ENCODE data around the gene BCAR1. TPM values are rescaled to one million over a fixed set of nuclear protein-coding genes. Genes with fewer than 3 reads are reported as not detected.

Gene BCAR1
- total RNA-seq, 6 experiments from 2014 or later: 126 to 148 (median 130) TPM

DNA sequence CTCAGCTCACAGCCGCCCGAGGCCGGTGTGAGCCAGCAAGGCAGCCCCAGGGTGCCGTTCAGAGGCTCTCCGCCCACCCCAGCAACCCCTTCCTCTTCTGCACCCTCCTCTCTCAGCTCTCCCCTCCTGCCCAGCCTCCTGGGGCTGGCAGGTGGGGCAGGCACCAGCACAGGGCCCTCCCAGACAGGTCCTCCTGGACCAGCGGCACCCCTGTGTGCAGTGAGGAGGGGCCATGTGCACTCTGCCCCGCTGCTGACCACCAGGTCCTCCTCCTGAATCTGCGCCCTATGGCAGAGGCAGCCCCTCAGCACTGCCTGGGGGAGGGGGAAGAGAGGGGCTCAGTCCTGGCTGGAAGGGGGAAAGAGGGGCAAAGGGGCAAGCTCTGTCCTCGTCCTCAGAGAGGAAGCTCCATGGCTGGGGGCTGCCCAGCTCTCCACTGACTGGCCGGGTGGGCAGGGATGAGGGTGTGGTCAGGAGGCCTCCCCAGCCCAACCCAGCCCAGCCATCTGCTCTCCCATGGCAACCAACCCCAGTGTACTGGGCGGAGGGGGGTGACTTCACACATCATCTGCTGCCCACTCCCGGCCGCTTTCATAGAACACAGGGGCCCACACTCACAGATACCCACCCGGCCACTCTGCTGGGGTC is 5.4 kb upstream of the BCAR1 start:
- Mint-ChIP-seq H3K9me3 (no peaks in the 10 kb centered on the region), H3K4me1 (ENCODE audit: low read depth) (peaks cover 73% of the 10 kb centered on the region), H3K27ac (peak overlapping the region; percentile 80), H3K36me3 (ENCODE audit: low read depth) (peaks cover 7% of the 10 kb centered on the region), H3K4me3 (no peak overlapping the region), H3K27me3 (ENCODE audit: insufficient read depth) (peaks cover 6% of the 10 kb centered on the region; the same call in 1 of the 2 replicates)
- DNase-seq: no peak
- TF ChIP-seq, protein P1, sequence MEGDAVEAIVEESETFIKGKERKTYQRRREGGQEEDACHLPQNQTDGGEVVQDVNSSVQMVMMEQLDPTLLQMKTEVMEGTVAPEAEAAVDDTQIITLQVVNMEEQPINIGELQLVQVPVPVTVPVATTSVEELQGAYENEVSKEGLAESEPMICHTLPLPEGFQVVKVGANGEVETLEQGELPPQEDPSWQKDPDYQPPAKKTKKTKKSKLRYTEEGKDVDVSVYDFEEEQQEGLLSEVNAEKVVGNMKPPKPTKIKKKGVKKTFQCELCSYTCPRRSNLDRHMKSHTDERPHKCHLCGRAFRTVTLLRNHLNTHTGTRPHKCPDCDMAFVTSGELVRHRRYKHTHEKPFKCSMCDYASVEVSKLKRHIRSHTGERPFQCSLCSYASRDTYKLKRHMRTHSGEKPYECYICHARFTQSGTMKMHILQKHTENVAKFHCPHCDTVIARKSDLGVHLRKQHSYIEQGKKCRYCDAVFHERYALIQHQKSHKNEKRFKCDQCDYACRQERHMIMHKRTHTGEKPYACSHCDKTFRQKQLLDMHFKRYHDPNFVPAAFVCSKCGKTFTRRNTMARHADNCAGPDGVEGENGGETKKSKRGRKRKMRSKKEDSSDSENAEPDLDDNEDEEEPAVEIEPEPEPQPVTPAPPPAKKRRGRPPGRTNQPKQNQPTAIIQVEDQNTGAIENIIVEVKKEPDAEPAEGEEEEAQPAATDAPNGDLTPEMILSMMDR (IDR thresholded peaks at IDR 0.05): no peak

DNA sequence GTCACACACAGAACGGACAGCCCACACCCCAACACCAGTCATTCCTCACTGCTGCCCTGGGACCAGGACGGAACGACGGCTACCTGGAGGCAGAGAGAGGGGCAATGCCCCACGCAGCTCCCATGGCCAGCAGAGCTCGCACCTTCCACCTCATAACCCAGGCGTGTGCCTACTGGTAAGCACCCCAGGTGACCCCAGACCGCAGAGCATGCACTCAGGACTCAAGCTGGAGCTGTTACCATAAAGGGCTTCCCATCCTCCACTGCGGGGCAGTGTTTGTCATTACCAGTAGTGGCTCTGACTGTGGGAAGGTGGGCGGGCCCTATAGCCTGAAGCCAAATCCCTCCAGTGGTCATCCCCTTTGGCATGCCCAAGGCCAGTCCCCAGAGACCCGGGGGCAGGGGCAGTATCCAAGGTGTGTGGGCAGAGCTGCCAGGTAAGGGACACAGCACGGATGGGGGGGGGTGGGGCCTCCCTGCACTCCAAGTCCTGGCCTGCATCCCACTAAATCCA is 4.7 kb upstream of the BCAR1 start:
- TF ChIP-seq, protein P1 (IDR thresholded peaks at IDR 0.05): no peak
- Mint-ChIP-seq H3K4me3 (no peak overlapping the region), H3K36me3 (ENCODE audit: low read depth) (peaks cover 7% of the 10 kb centered on the region), H3K27me3 (ENCODE audit: insufficient read depth) (peaks cover 6% of the 10 kb centered on the region; the same call in 1 of the 2 replicates), H3K9me3 (no peaks in the 10 kb centered on the region), H3K27ac (peak overlapping the region; percentile 33; the same call in 1 of the 2 replicates), H3K4me1 (ENCODE audit: low read depth) (peaks cover 71% of the 10 kb centered on the region)
- no peak for DNase-seq

DNA sequence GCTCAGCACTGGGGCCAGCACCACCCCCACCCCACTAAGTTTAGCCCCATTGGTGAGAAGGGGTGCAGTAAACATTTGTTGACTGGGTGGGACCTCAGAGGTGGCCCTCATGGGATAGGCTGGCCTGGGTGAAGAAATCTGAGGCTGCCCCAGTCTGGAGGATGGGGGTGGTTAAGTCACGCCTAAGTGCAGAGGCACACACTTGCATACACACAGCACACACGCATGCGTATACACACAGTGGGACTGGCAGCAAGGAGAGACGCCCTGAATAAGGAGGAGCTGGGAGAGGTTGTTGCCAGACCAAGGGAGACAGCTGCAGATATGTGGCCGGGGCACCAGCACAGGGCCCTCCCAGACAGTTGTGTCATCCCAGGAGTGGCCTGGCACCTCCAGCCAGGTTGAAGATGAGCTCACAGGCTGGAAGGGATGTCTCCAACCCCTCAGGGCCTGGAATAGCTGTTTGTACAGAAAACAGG is 3.0 kb upstream of the BCAR1 start:
- Mint-ChIP-seq H3K27me3 (ENCODE audit: insufficient read depth) (peaks cover 11% of the 10 kb centered on the region), H3K4me1 (ENCODE audit: low read depth) (peaks cover 71% of the 10 kb centered on the region), H3K9me3 (no peaks in the 10 kb centered on the region), H3K27ac (peak overlapping the region; percentile 90), H3K4me3 (peak overlapping the region; percentile 79; the same call in 1 of the 2 replicates), H3K36me3 (ENCODE audit: low read depth) (peaks cover 7% of the 10 kb centered on the region)
- peak; percentile 91 for DNase-seq
- TF ChIP-seq, protein P1 (IDR thresholded peaks at IDR 0.05): no peak

DNA sequence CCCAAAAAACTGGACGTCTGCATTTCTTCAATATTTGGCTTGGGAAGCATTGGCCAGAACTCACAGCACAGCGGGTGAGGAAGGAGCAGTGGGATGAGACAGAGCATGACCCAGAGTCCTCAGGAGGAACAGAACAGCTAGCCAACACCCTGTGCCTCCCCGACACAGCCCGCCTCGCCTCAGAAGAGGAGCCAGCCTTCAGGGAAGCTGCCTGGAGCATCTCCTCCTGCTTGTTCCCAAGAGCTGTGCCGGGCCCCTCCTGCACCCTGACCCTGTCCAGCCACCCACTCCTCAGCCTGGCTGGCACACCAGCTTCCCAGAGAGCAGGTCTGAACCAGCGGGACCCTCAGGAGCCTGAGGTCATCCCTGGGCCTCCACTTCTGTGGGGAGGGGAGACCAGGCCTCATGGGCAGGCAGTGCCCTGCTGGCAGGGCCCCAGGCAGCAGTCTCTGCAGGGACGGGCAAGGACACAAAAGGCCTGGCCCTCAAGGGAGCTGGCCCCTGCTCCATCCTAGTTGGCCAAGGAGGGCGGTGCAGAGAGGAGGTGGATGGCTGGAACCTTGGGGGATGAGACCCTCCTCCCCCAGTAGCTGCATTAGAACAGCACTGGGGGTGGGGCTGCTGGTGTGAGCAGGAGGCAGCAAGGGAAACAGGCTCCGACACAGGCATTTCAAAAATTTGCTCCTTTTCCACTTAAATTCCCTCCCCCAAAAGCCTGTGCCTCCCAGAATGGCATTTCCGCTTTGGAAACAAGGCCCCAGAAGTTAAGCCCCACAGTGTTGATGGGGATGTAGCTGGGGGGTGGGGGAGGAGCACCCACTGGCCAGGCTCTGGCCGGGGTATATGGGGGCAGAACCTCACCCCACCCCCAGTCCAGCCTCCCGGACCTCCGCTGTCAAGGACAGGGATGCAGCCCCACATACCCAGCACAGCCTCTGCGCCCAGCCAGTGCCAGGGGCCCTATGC is 1.8 kb upstream of the BCAR1 start:
- H3K27me3 Mint-ChIP-seq (ENCODE audit: insufficient read depth): peaks cover 16% of the 10 kb centered on the region
- peaks cover 8% of the 10 kb centered on the region for H3K36me3 Mint-ChIP-seq (ENCODE audit: low read depth)
- peak overlapping the region; percentile 90 for H3K27ac Mint-ChIP-seq
- TF ChIP-seq, protein P1 (IDR thresholded peaks at IDR 0.05): no peak
- no peaks in the 10 kb centered on the region for H3K9me3 Mint-ChIP-seq
- peaks cover 72% of the 10 kb centered on the region for H3K4me1 Mint-ChIP-seq (ENCODE audit: low read depth)
- peak overlapping the region; percentile 79 for H3K4me3 Mint-ChIP-seq
- DNase-seq: peak; percentile 67

DNA sequence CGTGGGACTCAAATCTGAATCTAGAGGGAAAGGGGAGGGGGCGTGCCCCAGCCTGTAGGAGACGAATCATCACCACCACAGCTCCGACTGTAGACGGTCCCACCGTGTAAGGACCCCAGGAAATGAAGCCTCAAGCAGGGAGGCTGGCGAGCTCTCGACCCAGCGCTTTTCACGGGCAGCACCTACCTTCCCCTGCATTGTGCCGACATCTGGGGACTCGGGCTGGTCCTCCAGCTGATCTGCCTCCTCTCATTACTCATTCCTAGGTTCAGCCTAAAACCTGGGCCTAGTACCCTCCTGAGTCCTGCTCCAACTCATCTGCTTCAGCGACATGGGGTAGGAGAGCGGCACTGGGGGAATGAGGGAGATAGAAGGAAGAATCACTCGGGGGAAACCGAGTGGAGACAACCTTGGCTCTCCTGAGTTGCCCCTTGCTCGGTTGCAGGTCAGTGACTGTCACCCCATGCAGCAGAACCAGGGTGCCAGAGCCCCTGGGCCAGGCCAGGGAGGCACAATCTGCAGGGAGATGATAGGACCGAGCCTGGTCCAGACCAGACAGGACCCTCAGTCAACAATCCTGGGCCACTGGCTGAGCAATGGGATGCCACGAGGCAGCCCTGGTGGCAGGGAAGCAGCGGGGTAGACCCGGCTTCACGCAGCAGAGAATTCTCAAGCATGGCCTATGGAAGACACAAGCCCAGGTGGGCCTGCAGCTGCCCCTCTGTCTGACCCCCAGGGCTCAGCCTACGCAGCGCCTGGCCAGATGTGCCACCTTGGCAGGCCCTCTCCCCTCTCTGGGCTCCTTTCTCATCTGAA is 833 bp upstream of the BCAR1 start:
- Mint-ChIP-seq H3K27me3 (ENCODE audit: insufficient read depth) (peaks cover 21% of the 10 kb centered on the region), H3K4me3 (peak overlapping the region; percentile 79), H3K9me3 (no peaks in the 10 kb centered on the region), H3K36me3 (ENCODE audit: low read depth) (peaks cover 12% of the 10 kb centered on the region), H3K27ac (peak overlapping the region; percentile 90), H3K4me1 (ENCODE audit: low read depth) (peaks cover 72% of the 10 kb centered on the region)
- DNase-seq: no peak
- TF ChIP-seq, protein P1 (IDR thresholded peaks at IDR 0.05): no peak
